HG03342 (cell line): ENCODE results near the gene CD81.
"Not testable (repeated sequence)": the region's sequence is repeated elsewhere in the genome, so short reads cannot be mapped to it uniquely, and the experiment has no call there.

ENCODE experiments used
- ATAC-seq: cut with Tn5 transposase; IDR thresholded peaks from one replicate; pipeline ENCODE4 v1.9.1; 2021; ENCODE audit warnings: mild to moderate bottlenecking, moderate library complexity; ENCODE audit not compliant: unreplicated experiment

Gene CD81, protein sequence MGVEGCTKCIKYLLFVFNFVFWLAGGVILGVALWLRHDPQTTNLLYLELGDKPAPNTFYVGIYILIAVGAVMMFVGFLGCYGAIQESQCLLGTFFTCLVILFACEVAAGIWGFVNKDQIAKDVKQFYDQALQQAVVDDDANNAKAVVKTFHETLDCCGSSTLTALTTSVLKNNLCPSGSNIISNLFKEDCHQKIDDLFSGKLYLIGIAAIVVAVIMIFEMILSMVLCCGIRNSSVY

DNA sequence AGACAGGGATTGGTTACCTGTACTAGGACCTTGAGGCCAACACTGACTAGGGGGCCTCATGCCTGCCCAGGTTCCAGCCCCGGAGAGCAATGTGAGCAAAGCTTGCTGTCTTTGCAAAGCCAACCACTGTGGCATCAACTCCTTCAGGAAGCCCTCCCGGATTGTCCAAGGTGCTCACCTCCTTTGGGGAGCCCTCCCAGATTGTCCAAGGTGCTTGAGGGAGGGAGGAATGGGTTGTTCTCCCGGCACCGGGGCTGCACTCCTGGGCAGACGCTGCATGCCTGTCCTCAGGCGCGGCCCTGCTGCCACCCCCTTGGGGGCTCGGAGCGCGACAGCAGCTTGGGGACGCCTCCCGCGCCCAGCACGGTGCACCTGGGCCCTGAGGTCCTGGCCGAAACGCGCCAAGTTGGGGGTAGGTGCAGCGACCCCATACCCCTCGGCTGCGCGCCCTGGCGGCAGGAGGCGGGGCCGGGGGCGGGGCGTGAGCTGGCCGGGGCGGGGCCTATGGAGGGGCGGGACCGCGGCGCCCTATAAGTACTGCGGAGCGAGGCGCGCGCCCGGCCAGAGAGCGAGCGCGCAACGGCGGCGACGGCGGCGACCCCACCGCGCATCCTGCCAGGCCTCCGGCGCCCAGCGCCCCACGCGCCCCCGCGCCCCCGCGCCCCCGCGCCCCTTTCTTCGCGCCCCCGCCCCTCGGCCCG lies at the start of gene CD81:
CD81 (plus strand) TSS at position 560 of the 701 bp plus-strand sequence. CDS start 240 bp downstream, outside the sequence.
- ATAC-seq, result peak; percentile 43

DNA sequence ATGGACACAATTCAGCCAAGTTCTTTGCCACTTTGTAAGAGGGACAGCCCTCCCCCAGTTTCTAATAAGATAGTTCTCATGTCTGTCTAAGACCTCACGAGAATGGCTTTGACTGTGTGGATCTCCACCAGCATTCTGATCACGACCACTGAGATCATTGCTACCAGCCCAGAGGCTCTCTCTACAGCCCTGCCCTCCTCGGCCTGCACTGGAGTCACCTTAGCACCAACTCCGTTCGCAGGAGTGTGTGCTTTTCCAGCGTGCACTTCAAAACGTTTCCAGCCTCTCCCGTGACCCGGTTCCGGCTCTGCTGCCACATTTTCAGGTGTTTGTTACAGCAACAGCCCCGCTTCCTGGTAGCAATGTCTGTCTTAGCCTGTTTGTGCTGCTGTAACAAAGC lies 49.1 kb upstream of the CD81 start:
- no peak for ATAC-seq

DNA sequence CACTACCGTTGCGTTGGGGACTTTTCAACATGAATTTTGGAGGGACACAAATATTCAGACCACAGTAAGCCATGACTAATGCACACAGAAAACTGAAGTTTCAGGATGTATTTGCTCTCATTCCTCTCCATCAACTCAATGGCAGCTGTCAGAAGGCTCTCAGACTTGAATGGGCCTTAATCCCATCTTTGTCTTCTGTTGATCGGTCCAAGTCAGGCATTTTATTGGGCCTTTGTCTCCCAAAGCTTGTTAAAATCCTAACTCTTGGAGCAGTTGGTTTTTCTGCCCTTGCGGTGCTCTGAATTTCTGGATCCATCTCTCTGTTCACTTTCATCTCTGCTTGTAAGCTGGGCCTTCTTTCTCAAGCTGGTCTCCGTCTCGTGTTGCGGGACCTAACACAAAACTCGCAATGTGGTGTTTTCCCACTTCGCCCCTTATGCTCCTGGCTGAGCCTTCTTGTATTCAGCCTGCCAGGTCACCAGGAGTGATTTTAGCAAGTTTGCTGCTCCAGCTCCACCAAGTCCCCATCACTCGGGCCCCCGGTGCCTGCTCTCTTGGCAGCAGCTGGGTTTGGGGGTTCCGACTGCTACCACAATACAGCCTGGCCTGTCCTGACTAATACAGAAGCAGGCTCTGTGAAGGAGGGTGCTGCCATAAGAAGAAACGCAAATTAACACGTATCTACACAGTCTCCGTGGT lies 48.3 kb upstream of the CD81 start:
- ATAC-seq, result no peak

DNA sequence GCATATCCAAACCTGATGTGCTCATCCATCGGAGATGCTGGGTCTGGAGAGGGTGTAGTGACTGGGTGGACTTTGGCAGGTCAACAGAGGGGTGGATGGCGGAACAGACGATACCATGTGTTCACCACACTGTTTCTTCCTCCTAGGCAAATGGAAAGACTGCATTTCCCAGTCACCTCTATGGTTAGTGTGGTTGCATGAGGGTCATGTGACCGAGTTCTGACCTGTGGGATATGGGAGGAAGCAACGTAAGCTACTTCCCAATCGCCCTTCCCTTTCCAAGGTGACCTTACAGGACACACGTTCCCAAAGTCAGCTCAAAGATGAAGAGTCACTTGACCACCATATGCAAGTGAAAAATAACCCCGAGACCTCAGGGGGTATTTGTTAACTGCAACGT lies 47.6 kb upstream of the CD81 start:
- ATAC-seq, result no peak

DNA sequence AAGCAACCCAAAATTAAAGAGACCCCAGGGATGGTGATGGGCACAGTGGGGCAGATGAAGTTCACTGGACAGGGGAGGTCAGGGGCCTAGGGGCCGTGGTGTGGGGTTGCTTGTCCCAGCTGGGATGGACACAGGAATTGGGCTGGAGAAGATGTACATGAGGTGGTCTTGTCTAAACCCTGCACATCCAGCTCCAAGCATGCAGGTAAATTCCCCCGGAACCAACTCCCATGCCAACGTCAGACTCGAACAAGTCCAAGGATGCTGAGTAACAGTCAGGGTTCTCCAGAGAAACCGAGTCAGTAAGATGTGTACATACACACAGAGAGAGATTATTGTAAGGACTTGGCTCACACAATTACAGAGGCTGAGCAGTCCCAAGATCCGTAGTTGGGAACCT lies 46.4 kb upstream of the CD81 start:
- no peak for ATAC-seq

DNA sequence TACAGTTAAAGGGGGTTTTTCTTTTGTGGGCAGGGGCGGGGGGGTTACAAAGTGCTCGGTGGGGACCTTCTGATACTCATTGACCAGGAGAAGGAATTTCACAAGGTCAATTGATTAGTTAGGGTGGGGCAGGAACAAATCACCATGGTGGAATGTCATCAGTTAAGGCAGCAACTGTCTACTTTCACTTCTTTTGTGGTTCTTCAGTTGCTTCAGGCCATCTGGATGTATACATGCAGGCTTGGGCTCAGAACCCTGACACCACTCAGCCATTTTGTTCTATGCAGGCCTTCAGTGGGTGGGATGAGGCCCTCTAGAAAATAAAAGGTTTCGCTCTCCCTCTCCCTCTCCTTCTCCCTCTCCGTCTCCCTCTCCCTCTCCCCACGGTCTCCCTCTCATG lies 45.7 kb upstream of the CD81 start:
- ATAC-seq, result no peak

DNA sequence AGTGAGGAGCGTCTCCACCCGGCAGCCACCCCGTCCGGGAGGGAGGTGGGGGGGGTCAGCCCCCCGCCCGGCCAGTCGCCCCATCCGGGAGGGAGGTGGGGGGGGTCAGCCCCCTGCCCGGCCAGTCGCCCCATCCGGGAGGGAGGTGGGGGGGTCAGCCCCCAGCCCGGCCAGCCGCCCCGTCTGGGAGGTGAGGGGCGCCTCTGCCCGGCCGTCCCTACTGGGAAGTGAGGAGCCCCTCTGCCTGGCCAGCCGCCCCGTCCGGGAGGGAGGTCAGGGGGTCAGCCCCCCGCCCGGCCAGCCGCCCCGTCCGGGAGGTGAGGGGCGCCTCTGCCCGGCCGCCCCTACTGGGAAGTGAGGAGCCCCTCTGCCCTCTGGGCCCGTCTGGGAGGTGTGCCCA lies 44.5 kb upstream of the CD81 start:
- ATAC-seq, result not testable (repeated sequence)

DNA sequence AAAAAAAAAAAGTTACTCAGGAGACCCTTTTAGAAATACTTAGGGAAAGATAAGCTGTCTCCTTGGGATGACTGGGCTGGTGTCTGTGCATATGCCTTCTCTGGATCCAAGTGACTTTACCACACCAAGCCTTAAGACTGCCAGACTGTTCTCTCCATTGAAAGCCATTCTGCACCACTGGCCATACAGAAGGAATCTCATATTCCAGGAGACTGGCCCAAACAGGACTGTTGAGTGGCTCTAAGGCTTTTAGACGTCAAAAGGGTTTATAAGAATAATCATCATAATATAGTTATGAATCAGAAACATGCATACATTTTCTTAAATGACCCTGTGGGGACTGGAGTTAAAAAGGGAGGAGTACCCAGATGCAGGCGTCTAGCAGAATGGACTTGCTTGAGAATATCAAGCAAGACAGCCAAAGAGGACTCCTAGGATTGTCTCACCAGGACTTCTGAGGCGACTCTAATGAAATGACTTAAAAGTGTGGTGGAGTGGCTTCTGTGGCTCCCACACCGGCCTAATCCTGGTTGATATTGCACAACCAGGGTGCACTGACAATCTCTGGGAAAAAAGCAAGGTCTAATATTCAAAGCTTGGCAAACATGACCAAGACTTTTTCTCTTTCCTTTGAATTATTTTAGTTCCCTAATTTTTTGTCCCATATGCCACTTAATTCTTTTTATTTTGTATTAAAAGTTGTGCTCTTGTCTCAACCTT lies 43.5 kb upstream of the CD81 start:
- not testable (repeated sequence) for ATAC-seq

DNA sequence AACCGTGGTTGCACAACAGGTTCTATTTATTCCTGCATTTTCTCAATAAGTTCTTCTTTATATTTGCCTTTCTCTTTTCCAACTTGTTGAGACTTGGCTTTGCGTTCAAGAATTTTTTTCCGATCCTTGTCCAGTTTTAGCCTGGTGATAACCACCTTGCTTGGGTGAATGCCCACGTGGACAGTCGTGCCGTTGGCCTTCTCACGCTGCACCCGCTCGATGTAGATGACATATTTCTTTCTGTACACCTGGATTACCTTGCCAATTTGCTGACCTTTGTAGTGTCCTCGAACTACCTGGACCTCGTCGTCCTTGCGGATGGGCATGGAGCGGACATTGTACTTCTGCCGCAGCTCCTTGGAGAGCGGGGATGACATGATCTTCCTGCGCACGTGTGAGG lies 41.8 kb upstream of the CD81 start:
- not testable (repeated sequence) for ATAC-seq

DNA sequence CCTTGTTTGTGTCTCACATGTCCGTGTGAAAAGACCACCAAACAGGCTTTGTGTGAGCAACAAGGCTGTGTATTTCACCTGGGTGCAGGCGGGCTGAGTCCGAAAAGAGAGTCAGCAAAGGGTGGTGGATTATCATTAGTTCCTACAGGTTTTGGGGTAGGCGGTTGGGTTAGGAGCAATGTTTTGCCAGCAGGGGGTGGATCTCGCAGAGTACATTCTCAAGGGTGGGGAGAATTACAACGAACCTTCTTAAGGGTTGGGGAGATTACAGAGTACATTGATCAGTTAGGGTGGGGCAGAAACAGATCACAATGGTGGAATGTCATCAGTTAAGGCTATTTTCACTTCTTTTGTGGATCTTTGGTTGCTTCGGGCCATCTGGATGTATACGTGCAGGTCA lies 38.4 kb upstream of the CD81 start:
- ATAC-seq, result not testable (repeated sequence)

DNA sequence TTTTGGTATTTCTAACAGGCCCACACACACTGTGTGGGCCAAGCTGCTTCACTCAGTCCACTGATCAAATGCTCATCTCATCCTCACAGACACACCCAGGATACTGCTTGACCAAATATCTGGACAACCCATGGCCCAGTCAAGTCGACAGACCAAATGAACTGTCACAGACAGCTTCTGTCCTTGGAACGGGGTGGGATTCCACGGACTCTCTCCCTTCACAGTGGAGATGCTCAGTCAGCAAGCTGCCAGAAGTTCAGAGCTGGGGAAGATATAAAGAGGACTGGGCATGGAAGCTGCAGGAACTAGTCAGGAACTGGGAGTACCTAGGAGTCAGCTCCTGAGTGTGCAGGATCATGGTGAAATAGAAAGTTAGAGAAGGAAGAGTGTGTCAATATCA lies 34.6 kb upstream of the CD81 start:
- ATAC-seq, result no peak

DNA sequence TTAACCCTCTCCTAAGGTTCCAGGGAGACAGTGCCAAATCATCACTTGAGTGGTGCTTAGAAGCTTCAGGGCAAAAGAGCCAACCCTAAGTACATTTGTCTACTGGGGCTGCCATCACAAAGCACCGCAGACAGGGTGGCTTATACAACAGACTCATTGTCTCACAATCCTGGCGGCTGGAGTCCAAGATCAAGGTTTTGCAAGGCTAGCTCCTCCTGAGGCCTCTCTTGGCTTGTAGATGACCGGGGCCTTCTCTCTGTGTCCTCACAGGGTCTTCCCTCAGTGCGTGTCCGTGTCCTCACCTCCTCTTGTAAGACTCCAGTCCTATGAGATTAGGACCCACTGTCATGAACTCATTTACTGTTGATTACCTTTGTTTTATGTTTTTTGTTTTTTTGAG lies 34.1 kb upstream of the CD81 start:
- no peak for ATAC-seq

DNA sequence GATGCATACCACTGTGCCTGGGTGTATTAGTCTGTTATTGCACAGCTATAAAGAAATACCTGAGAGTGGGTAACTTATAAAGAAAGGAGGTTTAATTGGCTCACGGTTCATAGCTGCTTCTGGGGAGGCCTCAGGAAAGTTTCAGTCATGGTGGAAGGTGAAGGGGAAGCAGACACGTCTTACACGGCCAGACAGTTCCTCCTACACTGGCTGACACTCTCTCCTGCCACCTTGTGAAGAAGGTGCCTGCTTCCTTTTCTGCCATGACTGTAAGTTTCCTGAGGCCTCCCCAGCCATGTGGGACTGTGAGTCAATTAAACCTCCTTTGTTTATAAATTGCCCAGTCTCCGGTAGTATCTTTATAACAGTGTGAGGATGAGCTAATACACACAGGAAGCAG lies 33.6 kb upstream of the CD81 start:
- no peak for ATAC-seq

DNA sequence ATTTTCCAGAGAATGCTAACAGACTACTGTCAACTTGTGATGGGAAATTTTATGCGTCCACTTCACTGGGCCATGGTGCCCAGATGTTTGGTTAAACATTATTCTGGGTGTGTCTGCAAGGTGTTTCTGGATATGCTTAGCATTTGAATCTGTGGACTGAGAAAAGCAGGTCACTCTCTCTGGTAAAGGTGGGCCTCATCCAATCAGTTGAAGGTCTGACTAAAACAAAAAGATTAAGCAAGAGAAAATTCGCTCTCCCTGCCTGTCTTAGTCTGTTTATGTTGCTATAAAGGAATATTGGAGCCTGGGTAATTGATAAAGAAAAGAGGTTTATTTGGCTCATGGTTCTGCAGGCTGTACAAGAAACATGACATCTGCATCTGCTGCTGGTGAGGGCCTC lies 32.1 kb upstream of the CD81 start:
- no peak for ATAC-seq

DNA sequence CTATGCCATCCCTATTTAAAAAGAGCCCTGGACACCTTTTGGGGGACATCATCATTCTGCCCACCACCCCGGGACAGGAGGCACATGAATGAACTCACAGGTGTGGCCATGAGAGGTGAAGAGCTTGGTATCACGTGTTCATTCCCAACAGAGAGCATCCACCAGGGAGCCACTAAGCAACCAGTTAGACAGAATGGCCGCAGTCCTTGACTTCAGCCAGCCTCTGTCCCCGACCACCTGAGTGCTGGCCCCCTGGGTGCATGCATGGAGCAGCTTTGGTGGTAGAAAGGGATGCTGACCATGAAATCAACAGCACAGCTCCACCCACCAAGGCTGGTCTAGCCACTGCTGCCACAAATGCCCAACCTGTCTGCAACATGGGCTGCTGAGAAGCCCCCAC lies 31.1 kb upstream of the CD81 start:
- ATAC-seq, result no peak

DNA sequence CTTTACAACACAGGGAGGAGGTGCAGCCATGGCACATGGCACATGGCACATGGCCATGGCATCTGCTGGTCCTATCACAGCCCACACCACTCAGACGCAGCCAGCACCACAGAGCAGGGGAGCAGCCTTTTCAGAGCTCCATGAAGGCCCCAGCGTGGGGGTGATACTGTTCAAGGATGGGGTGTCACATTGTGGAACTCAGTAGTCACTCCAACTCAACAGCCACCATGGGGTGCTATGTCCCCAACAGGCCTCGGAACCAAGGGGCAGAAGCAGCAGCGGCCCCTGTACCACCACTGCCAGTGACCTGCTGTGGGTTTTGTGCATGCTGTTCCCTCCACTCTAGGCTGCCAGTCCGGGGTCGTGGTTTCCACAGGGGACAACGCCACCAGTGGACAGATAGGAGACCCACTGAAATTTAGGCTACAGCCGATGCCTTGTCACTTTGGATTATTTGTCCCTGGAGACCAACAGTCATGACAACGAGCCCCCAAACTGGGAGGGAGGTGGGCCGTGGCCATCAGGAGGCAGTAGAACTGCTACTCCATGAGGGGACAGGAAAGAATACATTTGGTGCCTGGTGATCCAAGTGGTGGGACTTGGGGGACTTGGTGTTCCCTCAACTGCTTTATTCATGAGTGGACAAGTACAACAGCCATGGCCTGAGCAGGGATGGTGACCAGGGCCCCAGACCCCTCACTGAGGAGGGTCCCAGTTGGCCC lies 30.4 kb upstream of the CD81 start:
- no peak for ATAC-seq

DNA sequence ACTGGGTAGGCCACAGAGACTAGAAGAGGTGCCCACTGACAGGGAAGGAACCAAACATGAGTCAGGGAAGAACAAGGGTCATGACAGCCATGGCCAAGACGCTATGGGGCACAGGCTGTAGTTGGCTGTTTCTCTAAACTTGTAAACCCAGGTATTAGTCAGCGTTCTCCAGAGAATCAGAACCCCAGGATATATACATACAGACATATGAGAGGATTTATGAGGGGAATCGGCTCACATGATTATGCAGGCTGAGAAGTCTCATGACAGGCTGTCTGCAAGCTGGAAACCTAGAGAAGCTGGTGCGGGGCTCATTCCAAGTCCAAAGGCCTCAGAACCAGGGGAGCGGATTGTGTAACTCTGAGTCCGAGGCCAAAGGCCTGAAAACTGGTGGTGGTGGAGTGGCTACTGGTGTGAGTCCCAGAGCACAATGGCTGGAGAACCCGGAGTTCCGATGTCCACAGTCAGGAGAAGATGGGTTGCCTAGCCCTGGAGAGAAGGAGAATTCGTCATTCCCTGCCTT lies 29.7 kb upstream of the CD81 start:
- no peak for ATAC-seq

DNA sequence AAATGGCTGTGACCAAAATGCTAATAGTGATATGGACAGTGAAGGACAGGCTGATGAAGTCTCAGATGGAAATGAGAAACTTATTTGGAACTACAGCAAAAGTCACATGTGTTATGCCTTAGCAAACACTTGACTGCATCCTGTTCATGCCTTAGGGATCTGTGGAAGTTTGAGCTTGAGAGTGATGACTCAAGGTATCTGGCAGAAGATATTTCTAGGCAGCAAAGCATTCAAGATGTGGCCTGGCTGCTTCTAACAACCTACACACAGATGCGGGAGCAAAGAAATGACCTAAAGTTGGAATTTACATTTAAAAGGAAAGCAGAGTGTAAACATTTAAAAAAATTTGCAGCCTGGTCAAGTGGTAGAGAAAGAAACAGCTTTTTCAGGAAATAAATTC lies 28.1 kb upstream of the CD81 start:
- ATAC-seq, result no peak

DNA sequence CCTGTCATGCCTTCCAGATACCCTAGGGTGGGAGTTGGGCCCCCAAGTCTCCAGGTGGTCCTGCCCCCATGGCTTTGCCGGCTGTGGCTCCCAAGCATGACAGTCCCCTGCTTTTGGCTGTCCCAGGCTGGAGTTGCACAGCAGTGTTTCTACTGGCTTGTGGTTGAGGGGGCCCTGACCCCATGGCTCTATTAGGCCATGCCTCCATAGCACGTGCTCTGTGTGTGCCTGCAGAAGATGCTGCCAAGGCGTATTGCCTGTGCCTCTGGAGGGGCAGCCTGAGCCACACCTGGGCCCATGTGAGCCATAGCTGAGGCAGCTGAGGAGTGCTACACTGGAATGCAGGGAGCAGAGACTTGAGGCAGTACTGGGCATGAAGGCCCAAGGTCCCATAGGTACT lies 25.4 kb upstream of the CD81 start:
- no peak for ATAC-seq

DNA sequence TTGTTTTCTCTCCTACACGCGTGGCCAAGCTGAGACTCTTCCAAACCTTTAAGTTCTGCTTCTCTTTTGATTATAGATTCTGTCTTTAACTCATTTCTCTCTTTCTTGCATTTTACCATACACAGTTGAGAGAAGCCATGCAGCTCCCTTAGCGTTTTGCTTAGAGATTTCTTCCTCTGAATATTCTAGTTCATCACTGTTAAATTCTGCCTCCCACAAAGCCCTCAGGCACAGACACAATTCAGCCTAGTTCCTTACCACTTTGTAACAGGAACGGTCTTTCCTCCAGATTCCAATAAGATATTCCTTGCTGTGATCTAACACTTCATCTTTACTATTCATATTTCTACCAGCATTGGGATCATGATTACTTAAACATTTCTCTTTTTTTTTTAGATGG lies 24.7 kb upstream of the CD81 start:
- ATAC-seq, result no peak
